HCT116 (cell line): ENCODE results near the gene CACNB2. TPM values are rescaled to one million over a fixed set of nuclear protein-coding genes. Genes with fewer than 3 reads are reported as not detected.

ENCODE experiments used
- ATAC-seq: fragments of 200-7000 bp; cut with Tn5 transposase; 2 replicates; pipeline ENCODE4 v1.9.1; 2020; ENCODE audit warnings: mild to moderate bottlenecking, moderate library complexity
- BruUV-seq: library from RNA; stranded (reverse); fragments of 400-500 nt; replicated peaks from 2 replicates; lab custom pipeline; 2021; lab: Mats Ljungman, UMichigan
- CTCF ChIA-PET: fragments of 300-600 bp; sonication (Branson Sonifier 250); formaldehyde crosslinking; loops from one replicate; lab custom pipeline; 2021; ENCODE audit warnings: antibody characterized with exemption; lab: Charles Lee
- POLR2A ChIA-PET: fragments of 300-600, 350-600 bp; sonication (Branson Sonifier 250); formaldehyde crosslinking; loops from one replicate; lab custom pipeline; 2021; ENCODE audit warnings: antibody characterized with exemption; lab: Charles Lee
- RAD21 ChIA-PET, 2 experiments: fragments of 300-600 bp; sonication (Branson Sonifier 250); formaldehyde crosslinking; loops; one replicate each; lab custom pipeline; 2023; ENCODE audit warnings: low total read pairs in 2 of 2; ENCODE audit not compliant: uncharacterized antibody in 2 of 2, unreplicated experiment in 2 of 2, low non-redundant PET in 1 of 2; lab: Charles Lee
- DNase-seq: peaks from one replicate; pipeline ENCODE4 v3.0.0-alpha.2; 2010; ENCODE audit warnings: low read depth, low spot score
- H2AFZ ChIP-seq: fragments of 200-600 bp; shearing (Covaris generic), sonication (generic); 2 replicates; pipeline ENCODE4 v1.6.1; 2017; ENCODE audit warnings: low read depth, mixed run types, mixed read lengths, antibody characterized with exemption, low read length; ENCODE audit not compliant: poor library complexity, severe bottlenecking
- H3K27ac ChIP-seq: 2 replicates; pipeline ENCODE4 v1.5.1; 2012; ENCODE audit warnings: low read depth, low read length
- H3K27me3 ChIP-seq: fragments of 200-600 bp; sonication (generic); 2 replicates; pipeline ENCODE4 v1.6.1; 2016; ENCODE audit warnings: mixed run types, low read length, mixed read lengths; ENCODE audit not compliant: insufficient read depth
- H3K36me3 ChIP-seq, 2 experiments: fragments of 200-500 bp in 1 of 2; fragments of 200-600 bp in 1 of 2; sonication (Bioruptor generic) in 1 of 2; sonication (generic) in 1 of 2; 2 replicates each; pipeline versions ENCODE4 v1.5.1 to v1.6.1; 2014 to 2016; ENCODE audit warnings: low read length in 2 of 2, inconsistent platforms in 1 of 2, mixed read lengths in 1 of 2, mixed run types in 1 of 2; ENCODE audit not compliant: insufficient read depth in 2 of 2, control insufficient read depth in 1 of 2
- H3K4me1 ChIP-seq, 2 experiments: fragments of 200-600 bp in 1 of 2; sonication (generic) in 1 of 2; 2 replicates each; pipeline versions ENCODE4 v1.5.1 to v1.6.1; 2012 to 2017; ENCODE audit warnings: low read length in 2 of 2, inconsistent platforms in 1 of 2, mild to moderate bottlenecking in 1 of 2, mixed read lengths in 1 of 2, mixed run types in 1 of 2, moderate library complexity in 1 of 2; ENCODE audit not compliant: insufficient read depth in 2 of 2, control insufficient read depth in 1 of 2
- H3K4me2 ChIP-seq: fragments of 200-600 bp; sonication (generic); 2 replicates; pipeline ENCODE4 v1.6.1; 2017; ENCODE audit warnings: mixed run types, low read length, mixed read lengths
- H3K4me3 ChIP-seq, 2 experiments: fragments of 200-600 bp in 1 of 2; sonication (generic) in 1 of 2; replicated peaks in 1 of 2; 2 replicates each; pipeline ENCODE4 v1.5.1; 2011 to 2016; ENCODE audit warnings: low read length in 2 of 2, control low read depth in 1 of 2, low read depth in 1 of 2, mild to moderate bottlenecking in 1 of 2, mixed read lengths in 1 of 2, mixed run types in 1 of 2
- H3K79me2 ChIP-seq: fragments of 200-600 bp; sonication (generic); 2 replicates; pipeline ENCODE4 v1.6.1; 2017; ENCODE audit warnings: mild to moderate bottlenecking, mixed run types, low read length, moderate library complexity, mixed read lengths; ENCODE audit not compliant: insufficient read depth
- H3K9ac ChIP-seq: fragments of 200-600 bp; sonication (generic); 2 replicates; pipeline ENCODE4 v1.6.1; 2016; ENCODE audit warnings: low read length, mixed read lengths
- H3K9me2 ChIP-seq: fragments of 200-600 bp; sonication (generic), shearing (Covaris generic); 2 replicates; pipeline ENCODE4 v1.6.1; 2017; ENCODE audit warnings: mixed run types, mild to moderate bottlenecking, moderate library complexity; ENCODE audit not compliant: insufficient read depth
- H3K9me3 ChIP-seq, 2 experiments: fragments of 200-500 bp in 1 of 2; fragments of 200-600 bp in 1 of 2; sonication (Bioruptor generic) in 1 of 2; sonication (generic) in 1 of 2; 2 replicates each; pipeline ENCODE4 v1.6.1; 2014 to 2017; ENCODE audit warnings: low read length in 2 of 2, mixed read lengths in 2 of 2, inconsistent platforms in 1 of 2, low read depth in 1 of 2, mild to moderate bottlenecking in 1 of 2, mixed run types in 1 of 2, moderate library complexity in 1 of 2; ENCODE audit not compliant: control insufficient read depth in 1 of 2, insufficient read depth in 1 of 2
- H4K20me1 ChIP-seq: fragments of 200-600 bp; sonication (generic), shearing (Covaris generic); 2 replicates; pipeline ENCODE4 v1.6.1; 2017; ENCODE audit warnings: mixed run types, mild to moderate bottlenecking, moderate library complexity; ENCODE audit not compliant: insufficient read depth
- CTCF ChIP-seq, 3 experiments: fragments of 200-600 bp in 1 of 3; sonication (generic) in 1 of 3; IDR thresholded peaks in 2 of 3; conservative IDR thresholded peaks in 1 of 3; 2 replicates each; pipeline ENCODE4 v1.5.1; 2012 to 2017; ENCODE audit warnings: low read depth in 2 of 3, low read length in 2 of 3, antibody characterized with exemption in 1 of 3, borderline replicate concordance in 1 of 3, control low read depth in 1 of 3, mild to moderate bottlenecking in 1 of 3, mixed read lengths in 1 of 3, mixed run types in 1 of 3, moderate library complexity in 1 of 3; ENCODE audit not compliant: insufficient read depth in 1 of 3
- RAD21 ChIP-seq: IDR thresholded peaks from 2 replicates; pipeline ENCODE4 v1.6.1; 2012; ENCODE audit warnings: low read depth, mild to moderate bottlenecking
- SIN3A ChIP-seq: IDR thresholded peaks from 2 replicates; pipeline ENCODE4 v1.6.1; 2012; ENCODE audit warnings: low read depth
- intact Hi-C: fragments of 100-400 bp; cut with micrococcal nuclease; formaldehyde crosslinking; loops from 2 replicates; pipeline ENCODE4 v1.10.0; 2022
- total RNA-seq: library from RNA; stranded (reverse); gene quantifications from one replicate; pipeline ENCODE4 v1.2.1, GENCODE V29; 2021; ENCODE audit not compliant: unreplicated experiment

CACNB2 gene
- total RNA-seq, 1 experiment from 2014 or later: 0.71 TPM

DNA sequence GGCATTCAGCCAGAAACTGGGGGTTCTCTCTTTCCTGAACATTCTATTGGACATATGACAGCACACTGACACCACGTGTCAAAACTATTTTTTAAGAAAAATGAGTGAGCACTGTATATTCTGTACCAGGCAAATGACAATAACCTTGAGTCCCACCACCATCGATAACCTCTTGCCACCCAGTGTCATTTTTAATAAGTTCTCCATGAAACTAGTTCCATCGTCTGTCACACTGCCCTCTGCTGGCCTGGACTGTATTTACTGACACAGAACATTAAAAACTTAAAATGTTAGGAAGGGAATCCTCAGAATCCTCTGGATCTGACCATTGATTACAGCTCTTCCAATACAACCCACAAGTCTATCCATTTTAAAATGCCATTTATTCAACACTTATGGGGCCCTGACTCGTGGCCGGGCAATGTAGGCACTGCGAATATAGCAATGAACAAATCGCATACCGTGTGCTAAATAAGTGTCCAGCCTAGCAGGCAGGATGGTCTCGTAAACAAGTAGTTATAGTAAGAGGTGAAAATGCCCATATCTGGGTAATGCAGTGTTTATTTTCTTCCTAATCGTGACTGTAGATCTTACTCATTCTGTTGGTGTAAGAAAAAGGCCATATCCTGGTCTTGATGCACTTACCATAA, 35.9 kb upstream of the CACNB2 start:
- no TSS peak for BruUV-seq
- H3K4me2 ChIP-seq: no peak overlapping the region
- CTCF ChIA-PET: interaction anchor here (0.6 to 1.0 kb wide), 3 partner anchors 9 to 119 kb away, joined by 3 to 4 read pairs (median 3); no protein-coding TSS in a partner anchor

More for the DNA sequence above, 35.9 kb upstream of the CACNB2 start:
- H3K9ac ChIP-seq: no peak overlapping the region
- no peaks in the 10 kb centered on the region for H3K9me3 ChIP-seq
- H3K27ac ChIP-seq: no peak overlapping the region
- no peaks in the 10 kb centered on the region for H3K36me3 ChIP-seq
- RAD21 ChIA-PET: no interaction called here
- ATAC-seq (peak; percentile 58), DNase-seq (peak; percentile 28)
- no peak for TF ChIP-seq SIN3A
- TF ChIP-seq RAD21: peak; percentile 53
- TF ChIP-seq CTCF (IDR thresholded peaks at IDR 0.05 in 2 of 3, conservative IDR thresholded peaks at IDR 0.05 in 1 of 3; ENCODE audit: borderline replicate concordance in 1 of 3, insufficient read depth in 1 of 3, low read depth in 2 of 3, low read length in 2 of 3): peak; percentile 58 to 81 (median 67); a peak in 5 of 6 replicates
- no peak overlapping the region for H3K4me3 ChIP-seq
- H4K20me1 ChIP-seq: no peaks in the 10 kb centered on the region
- POLR2A ChIA-PET: no interaction called here
- intact Hi-C loops: loop anchor here (1.0 kb wide), 3 partner anchors 194 to 497 kb away; no protein-coding TSS in a partner anchor
- no peaks in the 10 kb centered on the region for H3K9me2 ChIP-seq
- H3K27me3 ChIP-seq: peaks cover 5% of the 10 kb centered on the region; the same call in 1 of the 2 replicates
- no peaks in the 10 kb centered on the region for H3K79me2 ChIP-seq
- no peaks in the 10 kb centered on the region for H3K4me1 ChIP-seq
- no peak overlapping the region for H2AFZ ChIP-seq
